Neuronal stem cell (in vitro differentiated cells): Measurements from ENCODE around the gene PROZ.

Source experiments
- DNase-seq: peaks from one replicate; pipeline ENCODE4 v3.0.0-alpha.2; 2013; ENCODE audit warnings: low spot score
- H2AFZ ChIP-seq: one replicate; pipeline ENCODE4 v1.6.1; 2013; ENCODE audit warnings: mild to moderate bottlenecking, low read length, inconsistent platforms
- H2AK5ac ChIP-seq: 2 replicates; pipeline ENCODE4 v1.6.1; 2013; ENCODE audit warnings: low read depth, mild to moderate bottlenecking, inconsistent platforms, low read length, moderate library complexity, mixed read lengths
- H2BK120ac ChIP-seq: 2 replicates; pipeline ENCODE4 v1.6.1; 2013; ENCODE audit warnings: low read depth, mild to moderate bottlenecking, inconsistent platforms, low read length, moderate library complexity, mixed read lengths
- H2BK12ac ChIP-seq: one replicate; pipeline ENCODE4 v1.6.1; 2013; ENCODE audit warnings: low read length, inconsistent platforms
- H2BK15ac ChIP-seq: 2 replicates; pipeline ENCODE4 v1.6.1; 2013; ENCODE audit warnings: mild to moderate bottlenecking, low read length, inconsistent platforms, mixed read lengths
- H2BK5ac ChIP-seq: one replicate; pipeline ENCODE4 v1.6.1; 2013; ENCODE audit warnings: inconsistent platforms, mild to moderate bottlenecking, low read length, moderate library complexity
- H3K14ac ChIP-seq: one replicate; pipeline ENCODE4 v1.6.1; 2013; ENCODE audit warnings: low read length, inconsistent platforms
- H3K18ac ChIP-seq: 2 replicates; pipeline ENCODE4 v1.6.1; 2013; ENCODE audit warnings: low read length, inconsistent platforms
- H3K23ac ChIP-seq: 2 replicates; pipeline ENCODE4 v1.6.1; 2013; ENCODE audit warnings: low read depth, mild to moderate bottlenecking, mixed read lengths, low read length, inconsistent platforms; ENCODE audit not compliant: poor library complexity
- H3K27ac ChIP-seq: replicated peaks from 3 replicates; pipeline ENCODE4 v1.5.1; 2013; ENCODE audit warnings: low read length, inconsistent platforms
- H3K27me3 ChIP-seq, 3 experiments: 2 replicates each; pipeline ENCODE4 v1.6.1; 2013; ENCODE audit warnings: low read length in 3 of 3, mild to moderate bottlenecking in 2 of 3, inconsistent platforms in 1 of 3, low read depth in 1 of 3, mixed read lengths in 1 of 3, moderate library complexity in 1 of 3; ENCODE audit not compliant: control insufficient read depth in 3 of 3, insufficient read depth in 3 of 3
- H3K36me3 ChIP-seq, 2 donors: replicated peaks in 1 of 2; 2 replicates each; pipeline ENCODE4 v1.6.1; 2013; ENCODE audit warnings: low read length in 2 of 2; ENCODE audit not compliant: control insufficient read depth in 2 of 2, insufficient read depth in 2 of 2
- H3K4ac ChIP-seq: 2 replicates; pipeline ENCODE4 v1.6.1; 2013; ENCODE audit warnings: inconsistent platforms, mild to moderate bottlenecking, low read length, moderate library complexity
- H3K4me1 ChIP-seq, 2 donors: 1 replicate in 1 of 2; 2 replicates in 1 of 2; pipeline ENCODE4 v1.6.1; 2013; ENCODE audit warnings: low read length in 2 of 2, low read depth in 1 of 2; ENCODE audit not compliant: control insufficient read depth in 2 of 2, insufficient read depth in 1 of 2
- H3K4me2 ChIP-seq: one replicate; pipeline ENCODE4 v1.6.1; 2013; ENCODE audit warnings: mild to moderate bottlenecking, low read length, inconsistent platforms; ENCODE audit not compliant: insufficient read depth, poor library complexity, severe bottlenecking
- H3K4me3 ChIP-seq, 2 donors: 2 replicates each; pipeline ENCODE4 v1.5.1; 2013; ENCODE audit warnings: low read length in 2 of 2, mild to moderate bottlenecking in 2 of 2, inconsistent platforms in 1 of 2, moderate library complexity in 1 of 2
- H3K79me1 ChIP-seq: one replicate; pipeline ENCODE4 v1.6.1; 2013; ENCODE audit warnings: low read depth, mild to moderate bottlenecking, inconsistent platforms, low read length, moderate library complexity
- H3K9ac ChIP-seq: one replicate; pipeline ENCODE4 v1.6.1; 2013; ENCODE audit warnings: mild to moderate bottlenecking, low read depth, low read length, inconsistent platforms; ENCODE audit not compliant: poor library complexity
- H3K9me3 ChIP-seq, 2 donors: replicated peaks in 1 of 2; 2 replicates each; pipeline versions ENCODE3 to v1.6.1; 2013; ENCODE audit warnings: low read length in 2 of 2, mild to moderate bottlenecking in 2 of 2, inconsistent platforms in 1 of 2, low read depth in 1 of 2, mixed read lengths in 1 of 2, moderate library complexity in 1 of 2; ENCODE audit not compliant: control insufficient read depth in 2 of 2, insufficient read depth in 1 of 2
- H4K8ac ChIP-seq: one replicate; pipeline ENCODE4 v1.6.1; 2013; ENCODE audit warnings: low read depth, mild to moderate bottlenecking, inconsistent platforms, low read length, moderate library complexity
- H4K91ac ChIP-seq: one replicate; pipeline ENCODE4 v1.6.1; 2013; ENCODE audit warnings: low read length, low read depth, mild to moderate bottlenecking, inconsistent platforms; ENCODE audit not compliant: poor library complexity
- WGBS, 2 donors: extraction: QIAGEN DNeasy Blood & Tissue Kit; methylation state at CpG; one replicate each; pipeline ENCODE4 v1.1.7; 2013; ENCODE audit warnings: missing lambda C conversion rate in 2 of 2, mixed read lengths in 1 of 2; ENCODE audit not compliant: insufficient read length in 2 of 2, insufficient replicate concordance in 1 of 2; ENCODE audit errors: extremely low coverage in 2 of 2; 5-methylcytosine and 5-hydroxymethylcytosine counted together

The PROZ gene

GRCh38 chr13:113209759-113210421 is 51.4 kb downstream of the PROZ start:
- H2AK5ac ChIP-seq: no peak overlapping the region
- peaks cover 11 to 59% of the 10 kb centered on the region in 2 donors for H3K36me3 ChIP-seq

GRCh38 chr13:113210833-113211232 is 52.4 kb downstream of the PROZ start:
- Histone ChIP-seq H3K4me1 (peaks cover 11 to 17% of the 10 kb centered on the region in 2 donors), H3K23ac (no peak overlapping the region), H3K27me3 (no peaks in the 10 kb centered on the region), H3K4me3 (peak overlapping the region in 1 of 2 donors; percentile 4), H3K4me2 (no peak overlapping the region), H3K4ac (no peak overlapping the region), H2BK120ac (no peak overlapping the region), H2BK12ac (no peak overlapping the region), H3K36me3 (peaks cover 12 to 51% of the 10 kb centered on the region in 2 donors), H3K14ac (no peak overlapping the region), H3K9ac (no peak overlapping the region), H2AFZ (no peak overlapping the region), H3K27ac (no peak overlapping the region), H3K9me3 (peaks cover 0 to 1% of the 10 kb centered on the region in 2 donors), H2AK5ac (no peak overlapping the region), H4K8ac (no peak overlapping the region), H3K79me1 (peaks cover 20% of the 10 kb centered on the region), H2BK15ac (no peak overlapping the region), H3K18ac (no peak overlapping the region), H2BK5ac (no peak overlapping the region), H4K91ac (no peak overlapping the region)
- DNase-seq: no peak
- WGBS, 2 donors: no CpG with 5 or more reads among the region's 6 CpGs

More at GRCh38 chr13:113209759-113210421, 51.4 kb downstream of the PROZ start:
- H3K4ac ChIP-seq: no peak overlapping the region
- H3K4me1 ChIP-seq: peaks cover 6 to 17% of the 10 kb centered on the region in 2 donors
- no peak overlapping the region for H4K91ac ChIP-seq
- H3K23ac ChIP-seq: peak overlapping the region; percentile 96
- no CpG with 5 or more reads among the region's 67 CpGs for WGBS, 2 donors
- H3K27ac ChIP-seq: peak overlapping the region; percentile 98
- H2AFZ ChIP-seq: peak overlapping the region; percentile 99
- H2BK5ac ChIP-seq: peak overlapping the region; percentile 97
- H3K9ac ChIP-seq: peak overlapping the region; percentile 96
- no peak overlapping the region for H4K8ac ChIP-seq
- peak; percentile 47 for DNase-seq
- peak overlapping the region; percentile 85 for H3K4me2 ChIP-seq
- H2BK12ac ChIP-seq: no peak overlapping the region
- peak overlapping the region; percentile 98 to 99 for H3K4me3 ChIP-seq
- H3K9me3 ChIP-seq: no peaks in the 10 kb centered on the region
- H2BK15ac ChIP-seq: no peak overlapping the region
- H3K79me1 ChIP-seq: peaks cover 16% of the 10 kb centered on the region
- H3K14ac ChIP-seq: no peak overlapping the region
- H2BK120ac ChIP-seq: no peak overlapping the region
- peak overlapping the region; percentile 90 for H3K18ac ChIP-seq
- H3K27me3 ChIP-seq: no peaks in the 10 kb centered on the region

- Histone ChIP-seq H3K36me3 (peaks cover 12 to 41% of the 10 kb centered on the region in 2 donors), H3K4ac (no peak overlapping the region), H3K23ac (no peak overlapping the region), H3K27ac (no peak overlapping the region), H2BK15ac (no peak overlapping the region), H3K18ac (no peak overlapping the region), H2AK5ac (no peak overlapping the region), H4K8ac (no peak overlapping the region), H3K79me1 (peaks cover 18% of the 10 kb centered on the region), H3K9ac (no peak overlapping the region), H4K91ac (no peak overlapping the region), H2BK120ac (no peak overlapping the region), H3K14ac (no peak overlapping the region), H3K27me3 (no peaks in the 10 kb centered on the region), H3K9me3 (peaks cover 0 to 1% of the 10 kb centered on the region in 2 donors), H3K4me3 (peak overlapping the region in 1 of 2 donors; percentile 52), H3K4me1 (peaks cover 19 to 25% of the 10 kb centered on the region in 2 donors), H3K4me2 (no peak overlapping the region), H2BK5ac (no peak overlapping the region), H2BK12ac (no peak overlapping the region), H2AFZ (no peak overlapping the region)
- DNase-seq: no peak
- no CpG with 5 or more reads among the region's 10 CpGs for WGBS, 2 donors
Observed at GRCh38 chr13:113211774-113212173, 53.3 kb downstream of the PROZ start.

GRCh38 chr13:113216254-113217048 is 58.0 kb downstream of the PROZ start:
- H3K4me3 ChIP-seq: no peak overlapping the region
- peak; percentile 40 for DNase-seq

More at GRCh38 chr13:113216254-113217048, 58.0 kb downstream of the PROZ start:
- no peak overlapping the region for H2AFZ ChIP-seq
- no peak overlapping the region for H4K91ac ChIP-seq
- peaks cover 0 to 1% of the 10 kb centered on the region in 2 donors for H3K9me3 ChIP-seq
- H2BK12ac ChIP-seq: no peak overlapping the region
- no peak overlapping the region for H3K18ac ChIP-seq
- no peak overlapping the region for H2AK5ac ChIP-seq
- no peaks in the 10 kb centered on the region for H3K27me3 ChIP-seq
- no peak overlapping the region for H2BK5ac ChIP-seq
- no peak overlapping the region for H3K14ac ChIP-seq
- no peak overlapping the region for H3K23ac ChIP-seq
- H3K4me1 ChIP-seq: peaks cover 11 to 14% of the 10 kb centered on the region in 2 donors
- no peak overlapping the region for H2BK15ac ChIP-seq
- H4K8ac ChIP-seq: no peak overlapping the region
- no peak overlapping the region for H3K9ac ChIP-seq
- H3K4me2 ChIP-seq: peak overlapping the region; percentile 35
- peaks cover 13% of the 10 kb centered on the region for H3K79me1 ChIP-seq
- H3K36me3 ChIP-seq: peaks cover 22 to 57% of the 10 kb centered on the region in 2 donors
- no peak overlapping the region for H3K4ac ChIP-seq
- H2BK120ac ChIP-seq: no peak overlapping the region
- WGBS, 2 donors: no CpG with 5 or more reads among the region's 7 CpGs
- H3K27ac ChIP-seq: peak overlapping the region; percentile 4
